HCT116 (cell line): Measurements from ENCODE around the gene RASGEF1C. TPM values are rescaled to one million over a fixed set of nuclear protein-coding genes. Genes with fewer than 3 reads are reported as not detected.

ENCODE experiments used
- ATAC-seq: fragments of 200-7000 bp; cut with Tn5 transposase; 2 replicates; pipeline ENCODE4 v1.9.1; 2020; ENCODE audit warnings: mild to moderate bottlenecking, moderate library complexity
- BruUV-seq: library from RNA; stranded (reverse); fragments of 400-500 nt; replicated peaks from 2 replicates; lab custom pipeline; 2021; lab: Mats Ljungman, UMichigan
- CTCF ChIA-PET: fragments of 300-600 bp; sonication (Branson Sonifier 250); formaldehyde crosslinking; loops from one replicate; lab custom pipeline; 2021; ENCODE audit warnings: antibody characterized with exemption; lab: Charles Lee
- POLR2A ChIA-PET: fragments of 300-600, 350-600 bp; sonication (Branson Sonifier 250); formaldehyde crosslinking; loops from one replicate; lab custom pipeline; 2021; ENCODE audit warnings: antibody characterized with exemption; lab: Charles Lee
- RAD21 ChIA-PET, 2 experiments: fragments of 300-600 bp; sonication (Branson Sonifier 250); formaldehyde crosslinking; loops; one replicate each; lab custom pipeline; 2023; ENCODE audit warnings: low total read pairs in 2 of 2; ENCODE audit not compliant: uncharacterized antibody in 2 of 2, unreplicated experiment in 2 of 2, low non-redundant PET in 1 of 2; lab: Charles Lee
- DNase-seq: peaks from one replicate; pipeline ENCODE4 v3.0.0-alpha.2; 2010; ENCODE audit warnings: low read depth, low spot score
- H2AFZ ChIP-seq: fragments of 200-600 bp; shearing (Covaris generic), sonication (generic); 2 replicates; pipeline ENCODE4 v1.6.1; 2017; ENCODE audit warnings: low read depth, mixed run types, mixed read lengths, antibody characterized with exemption, low read length; ENCODE audit not compliant: poor library complexity, severe bottlenecking
- H3K27ac ChIP-seq: 2 replicates; pipeline ENCODE4 v1.5.1; 2012; ENCODE audit warnings: low read depth, low read length
- H3K27me3 ChIP-seq: fragments of 200-600 bp; sonication (generic); 2 replicates; pipeline ENCODE4 v1.6.1; 2016; ENCODE audit warnings: mixed run types, low read length, mixed read lengths; ENCODE audit not compliant: insufficient read depth
- H3K36me3 ChIP-seq, 2 experiments: fragments of 200-500 bp in 1 of 2; fragments of 200-600 bp in 1 of 2; sonication (Bioruptor generic) in 1 of 2; sonication (generic) in 1 of 2; 2 replicates each; pipeline versions ENCODE4 v1.5.1 to v1.6.1; 2014 to 2016; ENCODE audit warnings: low read length in 2 of 2, inconsistent platforms in 1 of 2, mixed read lengths in 1 of 2, mixed run types in 1 of 2; ENCODE audit not compliant: insufficient read depth in 2 of 2, control insufficient read depth in 1 of 2
- H3K4me1 ChIP-seq, 2 experiments: fragments of 200-600 bp in 1 of 2; sonication (generic) in 1 of 2; 2 replicates each; pipeline versions ENCODE4 v1.5.1 to v1.6.1; 2012 to 2017; ENCODE audit warnings: low read length in 2 of 2, inconsistent platforms in 1 of 2, mild to moderate bottlenecking in 1 of 2, mixed read lengths in 1 of 2, mixed run types in 1 of 2, moderate library complexity in 1 of 2; ENCODE audit not compliant: insufficient read depth in 2 of 2, control insufficient read depth in 1 of 2
- H3K4me2 ChIP-seq: fragments of 200-600 bp; sonication (generic); 2 replicates; pipeline ENCODE4 v1.6.1; 2017; ENCODE audit warnings: mixed run types, low read length, mixed read lengths
- H3K4me3 ChIP-seq, 2 experiments: fragments of 200-600 bp in 1 of 2; sonication (generic) in 1 of 2; replicated peaks in 1 of 2; 2 replicates each; pipeline ENCODE4 v1.5.1; 2011 to 2016; ENCODE audit warnings: low read length in 2 of 2, control low read depth in 1 of 2, low read depth in 1 of 2, mild to moderate bottlenecking in 1 of 2, mixed read lengths in 1 of 2, mixed run types in 1 of 2
- H3K79me2 ChIP-seq: fragments of 200-600 bp; sonication (generic); 2 replicates; pipeline ENCODE4 v1.6.1; 2017; ENCODE audit warnings: mild to moderate bottlenecking, mixed run types, low read length, moderate library complexity, mixed read lengths; ENCODE audit not compliant: insufficient read depth
- H3K9ac ChIP-seq: fragments of 200-600 bp; sonication (generic); 2 replicates; pipeline ENCODE4 v1.6.1; 2016; ENCODE audit warnings: low read length, mixed read lengths
- H3K9me2 ChIP-seq: fragments of 200-600 bp; sonication (generic), shearing (Covaris generic); 2 replicates; pipeline ENCODE4 v1.6.1; 2017; ENCODE audit warnings: mixed run types, mild to moderate bottlenecking, moderate library complexity; ENCODE audit not compliant: insufficient read depth
- H3K9me3 ChIP-seq, 2 experiments: fragments of 200-500 bp in 1 of 2; fragments of 200-600 bp in 1 of 2; sonication (Bioruptor generic) in 1 of 2; sonication (generic) in 1 of 2; 2 replicates each; pipeline ENCODE4 v1.6.1; 2014 to 2017; ENCODE audit warnings: low read length in 2 of 2, mixed read lengths in 2 of 2, inconsistent platforms in 1 of 2, low read depth in 1 of 2, mild to moderate bottlenecking in 1 of 2, mixed run types in 1 of 2, moderate library complexity in 1 of 2; ENCODE audit not compliant: control insufficient read depth in 1 of 2, insufficient read depth in 1 of 2
- H4K20me1 ChIP-seq: fragments of 200-600 bp; sonication (generic), shearing (Covaris generic); 2 replicates; pipeline ENCODE4 v1.6.1; 2017; ENCODE audit warnings: mixed run types, mild to moderate bottlenecking, moderate library complexity; ENCODE audit not compliant: insufficient read depth
- ATF3 ChIP-seq: IDR thresholded peaks from 2 replicates; pipeline ENCODE4 v1.6.1; 2012
- EGR1 ChIP-seq: IDR thresholded peaks from 2 replicates; pipeline ENCODE4 v1.6.1; 2012; ENCODE audit warnings: low read depth
- ELF1 ChIP-seq: IDR thresholded peaks from 2 replicates; pipeline ENCODE4 v1.6.1; 2012; ENCODE audit warnings: low read depth, borderline replicate concordance
- EZH2phosphoT487 ChIP-seq: fragments of 200-600 bp; IDR thresholded peaks from 2 replicates; pipeline ENCODE4 v1.6.1; 2018; ENCODE audit warnings: antibody characterized with exemption, borderline replicate concordance
- FOSL1 ChIP-seq: IDR thresholded peaks from 2 replicates; pipeline ENCODE4 v1.6.1; 2012; ENCODE audit warnings: low read depth
- JUND ChIP-seq: IDR thresholded peaks from 2 replicates; pipeline ENCODE4 v1.6.1; 2012
- POLR2AphosphoS5 ChIP-seq: IDR thresholded peaks from 2 replicates; pipeline ENCODE4 v1.6.1; 2011; ENCODE audit warnings: mild to moderate bottlenecking, low read depth, low read length, moderate library complexity
- RAD21 ChIP-seq: IDR thresholded peaks from 2 replicates; pipeline ENCODE4 v1.6.1; 2012; ENCODE audit warnings: low read depth, mild to moderate bottlenecking
- SIN3A ChIP-seq: IDR thresholded peaks from 2 replicates; pipeline ENCODE4 v1.6.1; 2012; ENCODE audit warnings: low read depth
- YY1 ChIP-seq: IDR thresholded peaks from 2 replicates; pipeline ENCODE4 v1.6.1; 2011; ENCODE audit warnings: low read length, low read depth, moderate library complexity, mild to moderate bottlenecking; ENCODE audit not compliant: insufficient replicate concordance; ENCODE audit errors: extremely low read depth
- ZNF274 ChIP-seq: fragments of 200-500 bp; sonication (Bioruptor generic); IDR thresholded peaks from 2 replicates; pipeline ENCODE4 v1.6.1; 2014; ENCODE audit warnings: mild to moderate bottlenecking, low read depth, low read length, inconsistent platforms
- intact Hi-C: fragments of 100-400 bp; cut with micrococcal nuclease; formaldehyde crosslinking; loops from 2 replicates; pipeline ENCODE4 v1.10.0; 2022
- total RNA-seq: library from RNA; stranded (reverse); gene quantifications from one replicate; pipeline ENCODE4 v1.2.1, GENCODE V29; 2021; ENCODE audit not compliant: unreplicated experiment

Gene RASGEF1C
- total RNA-seq, 1 experiment from 2014 or later: 1.2 TPM

GRCh38 chr5:180179442-180180420 is 29.3 kb downstream of the RASGEF1C start:
- no peaks in the 10 kb centered on the region for H3K36me3 ChIP-seq
- no peak overlapping the region for H3K4me3 ChIP-seq
- no peaks in the 10 kb centered on the region for H3K9me3 ChIP-seq
- no peaks in the 10 kb centered on the region for H3K27me3 ChIP-seq
- no TSS peak for BruUV-seq
- ChIA-PET CTCF (no interaction called here), RAD21 (no interaction called here), POLR2A (interaction anchor here (0.7 kb wide), 1 partner anchor 173 kb away, joined by 3 read pairs; the partner anchor contains the start of gene GFPT2)
- H3K4me2 ChIP-seq: no peak overlapping the region
- intact Hi-C loops: no loop called here
- TF ChIP-seq SIN3A (no peak), ELF1 (no peak), JUND (no peak), RAD21 (no peak), EGR1 (no peak), FOSL1 (no peak), YY1 (no peak), ATF3 (no peak), ZNF274 (no peak), POLR2AphosphoS5 (no peak), EZH2phosphoT487 (no peak)
- no peak overlapping the region for H3K9ac ChIP-seq
- DNase-seq (no peak), ATAC-seq (no peak)
- H4K20me1 ChIP-seq: no peaks in the 10 kb centered on the region
- no peaks in the 10 kb centered on the region for H3K4me1 ChIP-seq
- H3K79me2 ChIP-seq: no peaks in the 10 kb centered on the region
- no peak overlapping the region for H3K27ac ChIP-seq
- no peak overlapping the region for H2AFZ ChIP-seq
- H3K9me2 ChIP-seq: no peaks in the 10 kb centered on the region
